Heart left ventricle (tissue), 16 donors: ENCODE data around the gene NINJ2. TPM values are rescaled to one million over a fixed set of nuclear protein-coding genes. Genes with fewer than 3 reads are reported as not detected.

Source experiments
- ATAC-seq, 4 donors: fragments of 200-7000 bp; cut with Tn5 transposase; one replicate each; pipeline ENCODE4 v1.9.1; 2020 to 2022; ENCODE audit warnings: moderate library complexity in 4 of 4, mild to moderate bottlenecking in 3 of 4, moderate number of reproducible peaks in 1 of 4
- DNase-seq, 5 donors: peaks; one replicate each; pipeline ENCODE4 v3.0.0-alpha.2; 2020
- H3K27ac ChIP-seq, 12 donors: fragments of 200-600 bp; sonication (generic) in 4 of 12; one replicate each; pipeline versions ENCODE4 v1.5.0 to v1.8.0; 2016 to 2022; ENCODE audit warnings: mild to moderate bottlenecking in 2 of 12
- H3K27me3 ChIP-seq, 9 donors: fragments of 200-600 bp; sonication (generic) in 2 of 9; one replicate each; pipeline versions ENCODE4 v1.5.1 to v1.8.0; 2016 to 2022; ENCODE audit warnings: mild to moderate bottlenecking in 3 of 9
- H3K36me3 ChIP-seq, 9 donors: fragments of 200-600 bp; sonication (generic) in 2 of 9; one replicate each; pipeline versions ENCODE4 v1.5.0 to v1.8.0; 2018 to 2022; ENCODE audit warnings: mild to moderate bottlenecking in 2 of 9
- H3K4me1 ChIP-seq, 12 donors: fragments of 200-600 bp; sonication (generic) in 4 of 12; one replicate each; pipeline versions ENCODE4 v1.5.0 to v1.8.0; 2016 to 2022; ENCODE audit warnings: mild to moderate bottlenecking in 3 of 12
- H3K4me3 ChIP-seq, 12 donors: fragments of 200-600 bp; sonication (generic) in 4 of 12; one replicate each; pipeline versions ENCODE4 v1.5.0 to v1.8.0; 2017 to 2022; ENCODE audit warnings: mild to moderate bottlenecking in 9 of 12, moderate library complexity in 4 of 12
- H3K9me3 ChIP-seq, 12 donors: fragments of 200-600 bp; sonication (generic) in 4 of 12; one replicate each; pipeline versions ENCODE4 v1.5.0 to v1.8.0; 2016 to 2022; ENCODE audit warnings: mild to moderate bottlenecking in 1 of 12
- POLR2A ChIP-seq, 2 donors: fragments of 450-650 bp; IDR thresholded peaks; one replicate each; pipeline ENCODE4 v1.6.1; 2017; ENCODE audit warnings: antibody characterized with exemption in 2 of 2, mild to moderate bottlenecking in 2 of 2, moderate library complexity in 2 of 2
- WGBS, 4 donors: extraction: QIAGEN DNeasy Blood & Tissue Kit in 2 of 4; methylation state at CpG; one replicate each; pipeline versions ENCODE4 v1.1.5 to v1.1.7; 2013 to 2018; 5-methylcytosine and 5-hydroxymethylcytosine counted together
- intact Hi-C, 10 donors: fragments of 100-400 bp; cut with DNase I; formaldehyde crosslinking; loops; one replicate each; pipeline versions ENCODE4 v1.11.1 to v1.14.2; 2022
- polyA plus RNA-seq, 2 donors: library from polyadenylated mRNA; stranded (reverse); fragments of 200-250 nt; gene quantifications; one replicate each; pipeline ENCODE4 v1.2.3, GENCODE V29; 2013
- total RNA-seq, 9 donors: library from RNA; depleted of rRNA in 2 of 9; stranded (reverse); fragments of >200 nt in 2 of 9; fragmentation: NEBNext Ultra II Directional in 3 of 9; extraction: Animal tissue kit (Norgen Biotek cat#: 25700) in 3 of 9; gene quantifications; one replicate each; pipeline versions ENCODE4 v1.1.0 to v1.2.4, GENCODE V29; 2016 to 2023
- TF ChIP-seq, protein P1 (sequence below), 12 donors: fragments of 200-600 bp; sonication (generic) in 4 of 12; IDR thresholded peaks; one replicate each; pipeline versions ENCODE4 v1.5.0 to v1.8.0; 2018 to 2022; ENCODE audit warnings: antibody characterized with exemption in 12 of 12, mild to moderate bottlenecking in 5 of 12
- donor health status: ischemic (EF 13 %, LVEDD 7.1; RV severe dilation, severe dysfunction).
- donor health status: healthy with polysubstance abuse.
- donor health status: DM: no; HTN: yes; CAD: no.
- donor health status: DM: no; HTN: no; CAD: no.
- donor health status: ischemic (EF 25% LVEDD 6.9; RV normal size, moderate dysfunction).
- donor health status: ischemic (EF 25% LVEDD 5.7; RV mildly dilated, moderate dysfunction).
- donor health status: healthy.
- donor health status: DM: yes; HTN: yes; CAD: no.
- donor health status: ischemic (EF 35%, LVEDD 5.7; RV mildly dilated, moderate dysfunction).
- donor health status: nonischemic (EF 11% LVEDD 7.7; RV severe dilation, severe dysfunction).
- donor health status: DM: yes; HTN: yes; CAD: no.
- donor health status: PGD.
- donor health status: ischemic (EF 29% LVEDD 5.4; RV normal size, mild dysfunction).
- donor health status: nonischemic (EF 23%, LVEDD 6.1; RV moderate dilation, normal function).

NINJ2 gene
- total and polyA plus RNA-seq, 11 donors: 2.8 to 15.0 (median 5.2) TPM

DNA sequence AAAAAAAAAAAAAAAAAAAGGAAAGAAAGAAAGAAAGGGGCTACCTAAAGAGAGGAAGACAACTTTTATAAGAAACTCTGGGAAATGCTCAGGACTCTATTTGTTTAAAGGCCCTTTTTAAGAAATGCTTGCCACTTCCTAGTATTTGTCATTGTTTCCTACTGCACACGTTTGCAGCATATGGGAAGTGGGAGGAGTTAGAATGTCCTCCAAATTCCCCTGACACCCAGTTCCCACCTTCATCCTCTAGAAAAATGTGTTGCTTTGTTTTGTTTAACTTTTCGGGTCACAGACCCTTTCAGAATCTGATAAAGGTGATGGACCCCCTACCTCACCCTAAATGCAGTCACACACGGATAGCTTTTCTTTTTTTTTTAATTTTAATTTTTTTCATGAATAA, 40.8 kb downstream of the NINJ2 start:
- 46 to 64% (median 55%) methylated on average over 3 of the region's 3 CpGs for WGBS, 4 donors
- TF ChIP-seq, protein P1, sequence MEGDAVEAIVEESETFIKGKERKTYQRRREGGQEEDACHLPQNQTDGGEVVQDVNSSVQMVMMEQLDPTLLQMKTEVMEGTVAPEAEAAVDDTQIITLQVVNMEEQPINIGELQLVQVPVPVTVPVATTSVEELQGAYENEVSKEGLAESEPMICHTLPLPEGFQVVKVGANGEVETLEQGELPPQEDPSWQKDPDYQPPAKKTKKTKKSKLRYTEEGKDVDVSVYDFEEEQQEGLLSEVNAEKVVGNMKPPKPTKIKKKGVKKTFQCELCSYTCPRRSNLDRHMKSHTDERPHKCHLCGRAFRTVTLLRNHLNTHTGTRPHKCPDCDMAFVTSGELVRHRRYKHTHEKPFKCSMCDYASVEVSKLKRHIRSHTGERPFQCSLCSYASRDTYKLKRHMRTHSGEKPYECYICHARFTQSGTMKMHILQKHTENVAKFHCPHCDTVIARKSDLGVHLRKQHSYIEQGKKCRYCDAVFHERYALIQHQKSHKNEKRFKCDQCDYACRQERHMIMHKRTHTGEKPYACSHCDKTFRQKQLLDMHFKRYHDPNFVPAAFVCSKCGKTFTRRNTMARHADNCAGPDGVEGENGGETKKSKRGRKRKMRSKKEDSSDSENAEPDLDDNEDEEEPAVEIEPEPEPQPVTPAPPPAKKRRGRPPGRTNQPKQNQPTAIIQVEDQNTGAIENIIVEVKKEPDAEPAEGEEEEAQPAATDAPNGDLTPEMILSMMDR (IDR thresholded peaks at IDR 0.05): no peak
- no peak for TF ChIP-seq POLR2A (IDR thresholded peaks at IDR 0.05)
- Histone ChIP-seq H3K27me3 (no peaks in the 10 kb centered on the region), H3K36me3 (no peaks in the 10 kb centered on the region), H3K4me3 (no peak overlapping the region), H3K9me3 (no peaks in the 10 kb centered on the region), H3K27ac (peak overlapping the region; percentile 55 to 91 (median 76)), H3K4me1 (peaks cover 5 to 66% (median 37%) of the 10 kb centered on the region in 12 donors)
- peak in 2 of 4 donors; percentile 23 to 77 for ATAC-seq
- intact Hi-C loops: loop anchor here in 1 of 10 donors (1.0 kb wide), 1 partner anchor 24 kb away; no protein-coding TSS in a partner anchor
- no peak for DNase-seq

DNA sequence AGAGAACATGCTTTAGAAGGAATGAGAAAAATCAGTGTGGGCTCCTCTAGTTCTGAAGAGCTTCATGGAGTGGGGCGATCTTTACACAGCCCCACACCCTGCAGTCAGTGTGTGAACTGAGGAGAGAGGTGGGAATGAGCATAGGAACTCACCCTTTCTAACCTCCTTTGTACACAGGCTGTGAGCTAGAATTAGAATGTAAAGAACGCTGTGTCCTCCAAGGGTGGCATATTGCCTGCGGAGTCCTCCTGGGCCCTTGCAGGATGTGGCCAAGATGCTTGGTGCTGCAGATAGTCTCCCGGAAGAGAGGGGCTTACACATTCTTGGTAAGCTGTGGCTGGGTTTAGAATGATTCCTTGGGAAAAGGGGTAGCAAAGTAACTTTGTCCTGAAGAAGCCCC, 43.9 kb downstream of the NINJ2 start:
- TF ChIP-seq POLR2A (IDR thresholded peaks at IDR 0.05): no peak
- TF ChIP-seq, protein P1 (IDR thresholded peaks at IDR 0.05): no peak
- peaks cover 13 to 96% (median 50%) of the 10 kb centered on the region in 12 donors for H3K4me1 ChIP-seq
- DNase-seq (no peak), ATAC-seq (peak in 2 of 4 donors; percentile 39 to 41)
- H3K36me3 ChIP-seq: no peaks in the 10 kb centered on the region
- no peaks in the 10 kb centered on the region for H3K9me3 ChIP-seq
- peak overlapping the region; percentile 8 to 80 (median 52) for H3K27ac ChIP-seq
- WGBS, 4 donors: 48 to 83% (median 64%) methylated on average over 4 of the region's 4 CpGs
- no peak overlapping the region for H3K4me3 ChIP-seq
- H3K27me3 ChIP-seq: no peaks in the 10 kb centered on the region
- intact Hi-C loops: no loop called here

DNA sequence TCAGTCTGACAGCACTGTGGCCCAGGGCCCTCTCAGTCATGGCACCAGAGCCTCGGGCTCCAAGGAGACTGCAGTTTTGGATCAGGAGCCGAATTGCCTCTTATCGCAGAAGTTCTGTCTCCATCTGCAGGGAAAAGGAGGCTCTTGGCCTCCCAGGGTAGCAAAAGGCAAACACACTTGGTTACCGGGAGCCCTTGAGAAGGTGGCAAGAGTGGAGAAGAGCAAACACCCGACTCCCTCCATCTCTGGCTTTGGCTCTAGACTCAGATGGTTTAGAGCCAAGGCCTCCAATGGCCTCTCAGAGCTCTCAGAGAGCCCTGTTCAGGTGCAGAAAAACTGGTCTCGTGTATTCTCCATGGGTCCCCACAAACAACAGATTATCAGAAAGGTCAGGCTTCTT, 44.6 kb downstream of the NINJ2 start:
- 83 to 97% (median 91%) methylated on average over 6 of the region's 6 CpGs for WGBS, 4 donors
- TF ChIP-seq, protein P1 (IDR thresholded peaks at IDR 0.05): no peak
- TF ChIP-seq POLR2A (IDR thresholded peaks at IDR 0.05): no peak
- ATAC-seq (no peak), DNase-seq (no peak)
- Histone ChIP-seq H3K4me1 (peaks cover 13 to 97% (median 47%) of the 10 kb centered on the region in 12 donors), H3K27ac (peak overlapping the region in 5 of 12 donors; percentile 35 to 80 (median 56)), H3K27me3 (no peaks in the 10 kb centered on the region), H3K4me3 (no peak overlapping the region), H3K9me3 (no peaks in the 10 kb centered on the region), H3K36me3 (no peaks in the 10 kb centered on the region)
- intact Hi-C loops: no loop called here

DNA sequence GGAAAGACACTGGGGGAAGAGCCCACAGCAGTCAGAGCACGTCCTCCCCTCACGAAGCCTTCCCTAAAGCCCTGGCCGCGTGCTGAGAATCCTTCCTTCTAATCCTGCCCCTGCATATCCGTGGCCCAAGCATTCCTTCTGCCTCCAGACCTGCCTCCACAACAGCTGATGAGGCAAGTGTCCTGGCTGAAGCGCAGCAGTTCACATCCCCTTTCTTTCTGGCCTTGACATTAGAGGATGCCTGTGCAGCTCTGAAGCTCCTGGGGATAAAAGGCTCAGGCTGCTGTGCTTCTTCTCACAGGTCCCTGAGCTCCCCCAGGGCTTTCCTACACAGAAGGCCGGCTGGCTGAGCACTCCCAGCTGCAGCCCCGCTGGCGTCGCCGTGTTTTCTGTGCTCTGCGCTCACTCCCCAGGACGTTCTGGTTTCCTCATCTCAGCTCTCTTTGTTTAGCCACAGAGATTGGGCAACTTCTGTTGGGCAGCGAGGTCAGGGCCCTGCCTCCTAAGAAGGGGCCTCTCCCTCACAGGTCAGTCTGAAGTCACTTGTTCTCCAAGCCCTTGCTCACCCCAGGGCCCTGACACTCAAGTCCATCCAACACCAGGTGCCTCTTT, 45.8 kb downstream of the NINJ2 start:
- peak overlapping the region; percentile 16 to 82 (median 60) for H3K27ac ChIP-seq
- H3K4me1 ChIP-seq: peaks cover 8 to 93% (median 40%) of the 10 kb centered on the region in 12 donors
- no peaks in the 10 kb centered on the region for H3K27me3 ChIP-seq
- no peaks in the 10 kb centered on the region for H3K36me3 ChIP-seq
- no peaks in the 10 kb centered on the region for H3K9me3 ChIP-seq
- H3K4me3 ChIP-seq: peak overlapping the region in 1 of 12 donors; percentile 8
- peak; percentile 36 to 83 (median 73) for DNase-seq
- WGBS, 4 donors: 32 to 48% (median 45%) methylated on average over 9 to 14 of the region's 14 CpGs
- TF ChIP-seq, protein P1 (IDR thresholded peaks at IDR 0.05): no peak
- TF ChIP-seq POLR2A (IDR thresholded peaks at IDR 0.05): peak in 1 of 2 donors; percentile 43
- intact Hi-C loops: no loop called here
- ATAC-seq: peak; percentile 27 to 59 (median 36)
